GM12874 (cell line): ENCODE results near the gene GTPBP2.

Experiments
- TF ChIP-seq, protein P1 (sequence below): IDR thresholded peaks from 2 replicates; pipeline ENCODE4 v1.5.1; 2011; ENCODE audit warnings: low read depth, mild to moderate bottlenecking, control low read depth, low read length, moderate library complexity; ENCODE audit not compliant: insufficient read depth

Gene GTPBP2

DNA sequence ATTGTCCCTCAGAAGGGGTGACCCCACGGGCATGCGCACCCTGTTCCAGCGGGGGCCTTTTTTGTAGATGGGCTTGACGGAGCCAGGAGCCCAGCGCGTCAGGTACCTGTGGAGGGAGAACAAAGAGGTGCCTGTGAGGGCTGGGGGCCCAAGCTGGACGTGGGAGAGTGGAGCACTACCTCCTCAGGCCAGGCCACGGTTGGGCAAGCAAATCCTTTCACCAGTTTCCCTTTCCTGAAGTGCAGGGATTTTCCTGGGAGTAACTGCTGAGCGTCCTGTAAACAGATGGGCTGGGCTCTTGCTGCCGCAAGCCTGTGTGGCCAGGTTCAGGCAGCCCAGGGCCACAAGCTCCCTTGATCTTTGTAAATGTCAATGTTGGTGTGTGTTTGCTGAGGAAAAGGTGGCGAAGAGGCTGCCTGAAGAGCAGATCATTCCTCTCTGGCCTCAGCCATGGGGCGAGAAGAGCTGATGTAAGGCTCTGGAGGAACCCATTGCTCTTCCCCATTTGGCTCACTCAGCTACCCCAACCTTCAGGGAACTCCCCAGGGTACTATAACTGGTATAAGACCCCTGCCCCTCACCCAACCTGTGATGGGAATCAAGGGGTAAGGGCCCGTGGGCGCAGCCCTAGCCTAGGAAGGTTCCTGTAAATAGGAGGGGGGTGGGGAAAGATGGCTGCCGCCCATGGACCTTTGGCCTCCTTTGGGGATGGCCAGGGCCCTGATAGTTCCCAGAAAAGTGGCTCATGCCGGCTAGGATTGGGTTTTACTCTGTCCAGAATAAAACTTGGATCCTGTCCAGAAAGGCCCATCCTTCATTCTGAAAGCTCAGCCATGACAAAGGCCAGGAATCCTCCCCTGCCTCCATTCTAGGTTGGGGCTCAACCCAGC, 43.0 kb upstream of the GTPBP2 start:
- TF ChIP-seq, protein P1, sequence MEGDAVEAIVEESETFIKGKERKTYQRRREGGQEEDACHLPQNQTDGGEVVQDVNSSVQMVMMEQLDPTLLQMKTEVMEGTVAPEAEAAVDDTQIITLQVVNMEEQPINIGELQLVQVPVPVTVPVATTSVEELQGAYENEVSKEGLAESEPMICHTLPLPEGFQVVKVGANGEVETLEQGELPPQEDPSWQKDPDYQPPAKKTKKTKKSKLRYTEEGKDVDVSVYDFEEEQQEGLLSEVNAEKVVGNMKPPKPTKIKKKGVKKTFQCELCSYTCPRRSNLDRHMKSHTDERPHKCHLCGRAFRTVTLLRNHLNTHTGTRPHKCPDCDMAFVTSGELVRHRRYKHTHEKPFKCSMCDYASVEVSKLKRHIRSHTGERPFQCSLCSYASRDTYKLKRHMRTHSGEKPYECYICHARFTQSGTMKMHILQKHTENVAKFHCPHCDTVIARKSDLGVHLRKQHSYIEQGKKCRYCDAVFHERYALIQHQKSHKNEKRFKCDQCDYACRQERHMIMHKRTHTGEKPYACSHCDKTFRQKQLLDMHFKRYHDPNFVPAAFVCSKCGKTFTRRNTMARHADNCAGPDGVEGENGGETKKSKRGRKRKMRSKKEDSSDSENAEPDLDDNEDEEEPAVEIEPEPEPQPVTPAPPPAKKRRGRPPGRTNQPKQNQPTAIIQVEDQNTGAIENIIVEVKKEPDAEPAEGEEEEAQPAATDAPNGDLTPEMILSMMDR = no peak

DNA sequence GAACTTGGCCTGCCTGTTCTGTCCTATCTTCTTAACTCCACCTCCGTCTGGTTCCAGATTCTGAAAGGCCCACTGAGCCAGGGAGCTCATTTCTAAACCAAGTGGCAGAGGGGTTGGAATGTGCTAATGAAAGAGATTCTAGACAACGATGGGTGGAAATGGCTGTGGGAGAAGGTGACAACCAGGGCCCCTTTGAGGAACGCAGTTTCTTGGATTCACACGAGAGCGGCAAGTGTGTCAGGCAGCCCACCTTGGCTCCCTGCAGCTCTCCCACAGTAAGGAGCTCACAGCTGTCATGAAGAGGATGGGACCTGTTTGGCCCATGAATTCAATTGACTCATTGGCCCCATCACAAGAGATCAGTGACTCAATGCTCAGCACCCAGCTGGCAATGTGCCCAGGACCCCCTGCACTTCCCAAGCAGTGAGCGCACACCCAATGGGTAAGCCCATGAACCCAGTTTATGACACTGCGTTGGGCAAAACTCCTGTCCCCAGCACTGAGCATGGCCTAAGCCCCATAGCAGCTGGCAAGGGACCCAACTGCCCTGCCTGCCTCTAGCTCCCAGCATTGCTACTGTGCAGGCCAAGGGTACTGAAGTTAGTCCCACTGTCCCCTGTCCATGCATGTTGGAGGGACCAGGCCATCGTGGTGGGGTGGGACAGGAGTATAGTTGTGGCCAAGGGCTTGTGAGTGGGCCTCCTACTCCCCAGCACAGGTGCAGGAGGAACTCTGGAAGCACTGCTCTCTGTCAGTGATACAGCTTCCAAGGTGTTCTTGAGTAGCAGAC, 42.1 kb upstream of the GTPBP2 start:
- TF ChIP-seq, protein P1 = no peak

DNA sequence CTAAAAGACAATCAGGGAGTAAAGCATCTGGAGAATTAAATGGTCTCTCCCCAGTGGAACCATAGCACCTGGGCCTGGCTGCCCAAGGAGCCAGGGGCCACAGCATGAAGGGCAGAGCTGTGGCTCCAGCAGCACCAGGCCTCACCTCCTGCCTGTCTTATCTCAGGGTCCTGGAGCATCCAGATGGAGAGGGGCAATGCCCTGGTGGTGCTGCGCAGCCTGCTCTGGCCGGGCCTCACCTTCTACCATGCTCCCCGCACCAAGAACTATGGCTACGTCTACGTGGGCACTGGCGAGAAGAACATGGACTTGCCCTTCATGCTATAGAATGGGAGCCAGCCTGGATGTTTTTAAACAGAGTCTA, 41.5 kb upstream of the GTPBP2 start:
- TF ChIP-seq, protein P1 = no peak

DNA sequence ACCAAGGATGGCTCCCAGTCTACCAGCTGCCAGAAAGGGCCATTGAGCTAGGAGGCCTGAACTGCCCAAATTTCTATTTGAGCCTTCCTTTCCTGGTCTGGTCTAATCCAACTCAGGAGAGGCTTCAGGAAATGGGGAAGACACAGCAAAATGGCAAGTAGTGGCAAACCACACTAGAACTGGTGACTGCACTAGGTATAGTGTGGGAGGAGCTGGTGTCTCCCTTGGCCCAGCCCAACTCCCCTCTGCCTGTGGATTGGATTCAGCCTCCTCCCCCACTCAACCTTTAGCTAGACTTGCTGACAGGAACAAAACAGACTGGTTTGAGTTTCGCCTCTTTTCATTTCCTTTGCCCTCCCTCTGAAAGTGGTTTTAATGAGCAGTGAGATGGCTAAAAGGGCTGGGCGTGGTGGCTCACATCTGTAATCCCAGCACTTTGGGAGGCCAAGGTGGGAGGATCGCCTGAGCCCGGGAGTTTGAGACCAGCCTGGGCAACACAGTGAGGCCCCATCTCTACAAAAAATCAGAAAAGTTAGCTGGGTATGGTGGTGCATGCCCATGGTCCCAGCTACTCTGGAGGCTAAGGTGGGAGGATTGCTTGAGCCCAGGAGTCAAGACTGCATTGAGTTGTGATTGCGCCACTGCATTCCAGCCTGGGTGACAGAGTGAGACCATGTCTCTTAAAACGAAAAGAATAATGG, 41.0 kb upstream of the GTPBP2 start:
- TF ChIP-seq, protein P1 = no peak

DNA sequence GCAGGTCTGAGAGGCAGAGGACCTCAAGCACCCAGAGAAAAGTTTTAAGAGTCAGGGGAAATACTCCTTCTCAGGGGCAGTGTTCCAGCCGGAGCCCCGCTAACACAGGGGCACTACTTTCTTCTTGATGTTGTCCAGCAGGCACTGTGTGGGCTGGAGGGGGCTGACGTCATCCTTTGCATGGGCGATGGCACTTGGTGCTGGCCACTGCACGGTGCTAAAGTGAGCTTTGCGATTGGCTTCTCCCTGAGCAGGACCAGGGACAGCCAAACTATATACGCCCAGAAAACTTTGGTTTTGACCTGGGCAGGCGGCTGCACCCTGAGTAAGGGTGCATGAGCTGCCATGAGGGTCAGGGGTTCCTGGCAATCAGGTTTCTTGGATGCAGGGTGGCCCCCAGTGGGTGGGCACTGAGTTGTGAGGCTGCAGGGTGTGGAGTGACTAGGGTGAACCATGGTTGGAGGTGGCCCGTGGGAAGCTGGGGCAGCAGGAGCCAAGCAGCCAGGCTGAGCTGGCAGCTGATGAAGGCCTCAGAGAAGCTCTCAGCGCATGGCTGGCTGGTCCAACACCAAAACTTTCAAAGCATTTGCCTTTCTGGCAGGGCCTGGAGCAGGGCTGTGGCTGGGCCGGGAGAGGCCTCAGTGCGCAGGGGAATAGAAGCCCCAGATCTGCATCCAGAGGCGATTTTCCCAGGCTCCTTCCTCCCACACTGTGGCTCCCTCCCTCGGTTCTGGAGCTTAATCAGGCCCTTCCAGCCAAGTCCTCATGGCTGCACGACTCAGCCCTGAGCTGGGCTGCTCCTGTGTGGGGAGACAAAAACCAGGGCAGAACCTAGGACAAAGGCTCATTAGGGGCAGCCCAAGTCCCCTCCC, 40.2 kb upstream of the GTPBP2 start:
- TF ChIP-seq, protein P1 = no peak

DNA sequence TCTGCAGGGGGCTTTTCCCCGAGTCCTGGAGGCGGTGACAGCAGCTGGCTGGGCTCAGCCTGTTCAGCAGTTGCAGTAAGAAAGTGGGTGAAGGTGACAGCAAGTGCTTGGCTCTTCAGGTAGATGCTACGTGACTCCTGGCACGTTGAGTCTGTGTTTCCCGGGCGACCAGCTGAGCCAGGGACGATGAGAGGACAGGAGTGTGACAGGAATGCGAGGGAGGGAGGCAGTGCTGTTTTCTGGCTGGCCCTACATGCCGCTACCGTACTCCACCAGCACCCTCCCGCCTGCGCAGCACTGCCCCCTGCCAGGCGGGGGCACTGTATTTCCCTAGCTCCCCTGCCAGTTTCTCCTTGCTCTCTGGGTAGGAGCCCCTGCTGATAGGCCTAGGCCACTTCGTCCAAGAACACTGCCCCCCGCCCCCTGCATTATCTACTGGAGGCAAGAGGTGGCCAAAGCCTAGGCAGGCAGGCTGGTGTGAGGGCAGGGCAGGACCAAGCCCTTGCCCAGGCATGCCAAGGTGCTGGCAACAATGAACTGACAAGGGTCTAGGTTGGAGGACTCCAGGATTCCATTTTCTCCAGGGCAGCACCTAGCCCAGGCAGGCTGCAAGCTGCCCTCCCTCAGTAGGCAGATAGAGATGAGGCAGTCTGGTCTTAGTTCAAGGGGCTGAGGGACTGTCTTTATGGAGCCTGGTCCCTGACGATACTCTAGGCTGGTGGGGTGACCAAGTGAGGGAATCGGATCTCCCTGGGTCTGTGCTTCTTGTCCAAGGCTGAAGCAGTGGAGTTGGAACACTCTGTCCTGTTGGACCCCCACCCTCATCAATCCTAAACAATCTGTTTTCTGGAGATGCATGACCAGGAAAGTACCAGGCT, 39.3 kb upstream of the GTPBP2 start:
- TF ChIP-seq, protein P1 = peak; percentile 87
